KOPT-K1 (cell line): ENCODE data around the gene BUD31.
A peak's percentile ranks its signal among the peaks of the same experiment; 100 is the strongest.

Source experiments
- H3K27ac ChIP-seq: fragments of 200-600 bp; sonication (generic); 2 replicates; pipeline ENCODE4 v1.5.1; 2016; ENCODE audit warnings: antibody characterized with exemption, mild to moderate bottlenecking, low read depth, low read length; ENCODE audit not compliant: poor library complexity, severe bottlenecking
- H3K36me3 ChIP-seq: fragments of 200-600 bp; sonication (generic); 2 replicates; pipeline ENCODE4 v1.5.1; 2017; ENCODE audit warnings: antibody characterized with exemption, mild to moderate bottlenecking, low read length, moderate library complexity; ENCODE audit not compliant: insufficient read depth
- H3K9me3 ChIP-seq: fragments of 200-600 bp; sonication (generic); 2 replicates; pipeline ENCODE4 v1.5.1; 2017; ENCODE audit warnings: antibody characterized with exemption, low read length, mild to moderate bottlenecking; ENCODE audit not compliant: insufficient read depth, poor library complexity, severe bottlenecking

Gene BUD31

DNA sequence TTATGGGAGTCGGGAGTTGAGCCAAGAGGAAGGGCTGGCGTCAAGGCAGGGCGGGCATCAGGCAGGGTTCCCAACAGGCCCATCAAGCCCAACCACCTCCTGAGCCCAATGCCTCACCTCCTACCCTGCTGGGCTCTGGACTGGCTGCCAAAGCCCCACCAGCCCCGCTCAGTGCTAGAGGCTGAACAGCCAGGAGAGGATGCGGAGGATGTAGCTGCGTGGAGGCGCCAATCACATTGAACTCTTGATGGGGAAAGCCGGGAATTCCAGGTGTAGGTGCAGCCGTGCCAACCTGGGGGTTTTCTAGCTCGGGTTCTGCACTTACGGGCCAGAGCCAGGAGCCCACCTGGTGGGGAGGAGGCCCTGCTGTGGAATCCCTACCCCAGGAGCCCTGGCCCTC lies 44.3 kb downstream of the BUD31 start:
- H3K36me3 ChIP-seq = peaks cover 100% of the 10 kb centered on the region
- H3K9me3 ChIP-seq = no peaks in the 10 kb centered on the region
- H3K27ac ChIP-seq = no peak overlapping the region

- no peak overlapping the region for H3K27ac ChIP-seq
- H3K36me3 ChIP-seq = peaks cover 100% of the 10 kb centered on the region
Observed at GRCh38 chr7:99455874-99456273, 47.1 kb downstream of the BUD31 start.

GRCh38 chr7:99456288-99456687 lies 47.5 kb downstream of the BUD31 start:
- peaks cover 100% of the 10 kb centered on the region for H3K36me3 ChIP-seq
- no peaks in the 10 kb centered on the region for H3K9me3 ChIP-seq
- no peak overlapping the region for H3K27ac ChIP-seq

More at GRCh38 chr7:99455874-99456273, 47.1 kb downstream of the BUD31 start:
- H3K9me3 ChIP-seq = no peaks in the 10 kb centered on the region

DNA sequence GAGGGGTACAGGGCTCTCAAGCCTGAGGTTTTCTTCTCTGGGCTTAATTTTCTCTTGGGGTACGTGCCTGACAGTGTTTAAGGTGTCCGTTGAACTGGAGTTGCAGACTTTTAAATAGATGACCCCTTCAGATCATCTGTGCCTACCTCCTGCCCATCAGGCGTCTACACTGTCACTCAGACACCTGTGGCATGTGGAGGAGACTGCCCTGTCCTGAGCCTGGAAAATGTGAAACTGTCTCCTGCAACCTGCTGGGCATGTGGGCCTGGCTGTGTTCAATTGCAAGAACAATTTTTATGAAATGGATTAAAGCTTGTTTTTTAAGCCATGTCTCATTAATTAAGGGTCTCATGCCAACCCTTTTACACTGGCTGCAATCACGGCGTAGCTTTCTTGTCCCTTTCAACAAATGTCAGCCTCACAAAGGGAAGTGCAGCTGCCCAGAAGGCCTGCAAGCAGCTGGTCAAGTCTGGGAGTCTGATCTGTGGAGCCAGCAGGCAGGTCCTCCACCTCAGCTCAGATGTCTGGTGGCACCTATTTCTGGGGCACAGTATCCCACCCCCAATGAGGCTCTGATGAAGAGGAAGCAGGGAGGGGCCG lies 48.4 kb downstream of the BUD31 start:
- Histone ChIP-seq H3K27ac (no peak overlapping the region), H3K9me3 (no peaks in the 10 kb centered on the region), H3K36me3 (peaks cover 98% of the 10 kb centered on the region)

- no peaks in the 10 kb centered on the region for H3K9me3 ChIP-seq
- no peak overlapping the region for H3K27ac ChIP-seq
- peaks cover 97% of the 10 kb centered on the region for H3K36me3 ChIP-seq
Observed at GRCh38 chr7:99457650-99458493, 49.1 kb downstream of the BUD31 start.

- H3K9me3 ChIP-seq = no peaks in the 10 kb centered on the region
- H3K27ac ChIP-seq = no peak overlapping the region
- H3K36me3 ChIP-seq = peaks cover 92% of the 10 kb centered on the region
Observed at GRCh38 chr7:99459087-99459486, 50.3 kb downstream of the BUD31 start.

- H3K36me3 ChIP-seq = peaks cover 79% of the 10 kb centered on the region
- no peak overlapping the region for H3K27ac ChIP-seq
- H3K9me3 ChIP-seq = no peaks in the 10 kb centered on the region
Observed at GRCh38 chr7:99460651-99461050, 51.9 kb downstream of the BUD31 start.

DNA sequence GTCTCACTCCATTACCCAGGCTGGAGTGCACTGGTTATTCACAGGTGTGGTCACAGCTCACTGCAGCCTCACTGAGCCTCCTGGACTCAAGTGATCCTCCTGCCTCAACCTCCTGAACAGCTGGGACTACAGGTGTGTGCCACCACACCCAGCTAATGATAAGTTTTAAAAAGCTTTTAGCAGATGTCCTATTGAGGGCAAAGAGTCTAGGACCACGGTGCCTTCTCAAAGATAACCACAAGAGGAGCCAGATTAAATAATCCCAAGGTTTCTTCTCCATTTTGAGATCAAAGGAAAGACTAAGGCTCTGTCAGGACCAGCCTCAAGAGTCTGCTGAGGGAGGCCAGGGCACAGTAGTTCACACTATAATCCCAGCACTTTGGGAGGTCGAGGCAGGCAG lies 52.5 kb downstream of the BUD31 start:
- Histone ChIP-seq H3K9me3 (no peaks in the 10 kb centered on the region), H3K27ac (no peak overlapping the region), H3K36me3 (peaks cover 74% of the 10 kb centered on the region)

GRCh38 chr7:99465421-99465768 lies 56.6 kb downstream of the BUD31 start:
- Histone ChIP-seq H3K27ac (peak overlapping the region; percentile 80), H3K36me3 (peaks cover 32% of the 10 kb centered on the region), H3K9me3 (no peaks in the 10 kb centered on the region)

DNA sequence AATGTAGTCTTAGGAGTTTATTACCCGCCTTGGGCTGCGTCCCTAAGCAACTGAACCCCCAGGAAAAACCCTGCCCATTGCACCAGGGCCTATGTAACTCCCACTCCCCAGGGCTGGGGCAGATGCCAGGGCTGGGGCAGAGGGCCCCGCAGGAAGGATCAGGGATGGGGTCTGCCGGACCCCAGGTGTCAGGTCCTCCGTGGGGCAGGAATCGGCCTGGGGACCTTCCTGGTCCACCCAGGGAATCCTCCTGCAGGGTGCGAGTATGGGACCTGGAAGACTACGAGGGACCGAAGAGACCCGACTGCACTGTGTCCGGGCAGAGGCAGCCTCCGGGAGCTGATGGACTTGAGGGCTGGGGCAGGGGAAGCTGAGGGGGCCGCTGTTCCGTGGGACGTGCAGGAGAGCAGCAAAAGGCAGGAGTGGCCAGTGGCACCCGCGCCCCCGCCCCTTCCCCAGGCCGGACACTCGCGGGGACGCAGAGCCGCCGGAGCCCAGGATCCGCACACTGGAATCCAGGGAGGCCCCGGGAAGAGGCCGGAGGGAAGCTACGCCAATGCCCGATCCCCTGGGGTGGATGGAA lies 59.7 kb downstream of the BUD31 start:
- Histone ChIP-seq H3K27ac (no peak overlapping the region), H3K9me3 (no peaks in the 10 kb centered on the region), H3K36me3 (peaks cover 8% of the 10 kb centered on the region; the same call in 1 of the 2 replicates)
